GM10847 (cell line): ENCODE measurements around the gene LGI4.

Experiments used
- POLR2A ChIP-seq: IDR thresholded peaks from 2 replicates; pipeline ENCODE4 v1.6.1; 2011; ENCODE audit not compliant: insufficient read length; ENCODE audit errors: extremely low read depth

LGI4 gene

DNA sequence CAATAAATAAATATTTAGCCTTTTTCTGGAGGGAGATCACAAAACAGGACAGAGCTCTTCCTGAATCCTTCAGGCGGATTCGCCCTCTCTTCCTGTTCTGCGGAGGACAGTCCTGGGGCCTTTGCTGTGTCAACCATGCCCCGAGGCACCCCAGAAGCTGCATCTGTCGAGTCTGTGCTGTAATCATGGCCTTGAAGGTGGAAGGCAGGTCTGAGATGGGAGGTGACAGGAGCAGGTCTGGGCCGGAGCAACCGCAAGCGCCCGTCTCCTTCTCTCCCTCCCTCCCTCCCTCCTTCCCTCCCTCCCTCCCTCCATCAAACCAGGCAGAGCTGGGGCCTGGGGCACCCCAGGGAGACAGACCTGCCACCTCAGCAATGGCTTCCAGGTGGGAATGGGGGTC, 23.9 kb downstream of the LGI4 start:
- TF ChIP-seq POLR2A, result no peak

DNA sequence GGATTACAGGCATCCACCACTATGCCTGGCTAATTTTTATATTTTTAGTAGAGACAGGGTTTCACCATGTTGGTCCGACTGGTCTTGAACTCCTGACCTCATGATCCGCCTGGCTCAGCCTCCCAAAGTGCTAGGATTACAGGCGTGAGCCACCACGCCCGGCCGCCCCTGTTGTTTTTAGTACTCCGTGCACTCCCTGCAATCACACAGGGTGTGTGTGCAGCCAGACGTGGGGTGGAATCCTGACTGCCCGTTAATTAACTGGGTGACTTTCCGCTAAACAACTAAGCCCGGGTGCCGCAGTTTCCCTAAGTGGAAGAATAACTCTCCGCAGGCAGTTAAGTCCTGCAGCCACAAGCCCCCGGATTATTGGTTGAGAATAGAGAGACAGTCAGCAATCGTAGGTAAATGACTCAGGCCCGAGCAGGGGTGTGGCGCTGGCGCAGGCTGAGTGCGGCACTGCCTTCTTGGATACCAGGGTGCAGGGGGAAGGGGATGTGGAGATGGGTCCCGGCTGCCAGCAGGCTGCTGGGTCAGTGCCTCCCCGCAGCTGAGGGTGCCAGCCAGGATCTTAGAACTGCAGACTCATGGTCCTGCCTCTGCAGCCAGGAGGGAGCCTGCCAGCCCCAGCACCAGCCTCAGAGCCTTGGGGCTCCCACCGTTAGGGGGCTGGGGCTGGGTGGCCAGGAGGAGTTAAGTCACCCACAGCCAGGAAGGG, 25.3 kb downstream of the LGI4 start:
- no peak for TF ChIP-seq POLR2A

DNA sequence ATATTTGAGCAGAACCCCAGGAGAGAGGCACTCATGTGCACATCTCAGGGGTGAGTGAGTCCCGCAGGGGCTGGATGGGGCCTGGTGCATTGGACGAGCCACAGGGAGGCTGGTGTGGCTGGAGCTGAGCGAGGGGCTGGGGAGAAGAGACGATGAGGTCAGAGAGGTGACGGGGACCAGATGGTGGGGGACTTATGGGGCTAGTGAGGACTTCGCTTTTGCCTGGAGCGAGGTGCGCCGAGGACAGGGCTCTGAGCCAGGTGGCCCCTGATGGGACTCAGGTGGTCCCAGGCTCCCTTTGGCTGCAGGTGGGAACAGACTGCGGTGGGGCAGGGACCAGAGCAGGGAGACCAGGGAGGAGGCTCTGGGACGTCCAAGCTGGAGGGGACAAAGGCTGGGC, 26.1 kb downstream of the LGI4 start:
- no peak for TF ChIP-seq POLR2A

DNA sequence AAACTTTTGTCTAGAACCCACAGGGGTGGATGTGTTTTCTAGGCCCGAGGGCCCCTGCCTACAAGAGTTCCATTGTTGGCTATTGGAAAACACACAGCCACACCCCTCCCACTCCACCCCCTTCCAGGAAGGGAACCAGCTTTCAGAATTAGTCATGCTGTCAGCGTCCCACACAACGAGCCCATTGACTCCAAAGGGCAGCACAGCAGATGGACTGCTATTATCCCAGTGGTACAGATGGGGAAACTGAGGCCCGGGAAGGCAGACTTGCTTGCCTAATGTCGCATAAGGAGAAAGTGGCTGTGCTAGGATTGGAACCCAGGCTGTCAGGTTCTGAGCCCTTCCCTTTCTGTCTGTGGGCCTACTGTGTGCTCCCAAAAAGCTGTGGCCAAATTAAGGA, 27.3 kb downstream of the LGI4 start:
- TF ChIP-seq POLR2A, result no peak

DNA sequence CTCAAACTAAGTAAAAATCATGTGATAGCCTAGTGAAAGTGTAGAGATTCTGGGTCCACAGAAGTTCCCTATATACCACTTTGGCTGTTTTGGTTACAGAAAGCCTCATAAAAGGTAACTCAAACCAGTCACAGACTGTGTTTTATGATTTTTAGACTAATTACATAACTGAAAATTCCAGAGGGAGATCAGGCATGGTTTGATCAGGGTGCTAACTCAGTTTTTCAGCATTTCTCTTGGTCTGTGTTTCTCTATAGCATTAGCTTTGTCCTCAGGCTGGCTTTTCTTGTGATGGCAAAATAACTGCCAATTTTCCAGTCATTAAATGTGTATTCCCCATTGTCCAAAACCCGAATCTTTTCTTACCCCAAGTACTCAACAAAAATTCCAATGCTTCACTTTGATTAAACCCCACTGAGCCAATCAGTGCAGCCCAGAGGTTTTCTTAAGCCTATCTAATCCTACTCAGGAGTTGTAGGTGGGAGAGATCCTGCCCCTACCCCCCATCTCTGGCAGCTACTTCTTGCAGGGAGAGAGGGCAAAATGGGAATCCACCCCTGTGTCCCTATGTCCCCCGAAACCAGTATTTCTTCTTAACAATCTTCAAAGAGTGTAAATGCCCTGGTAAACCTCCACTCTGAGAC, 27.8 kb downstream of the LGI4 start:
- no peak for TF ChIP-seq POLR2A

DNA sequence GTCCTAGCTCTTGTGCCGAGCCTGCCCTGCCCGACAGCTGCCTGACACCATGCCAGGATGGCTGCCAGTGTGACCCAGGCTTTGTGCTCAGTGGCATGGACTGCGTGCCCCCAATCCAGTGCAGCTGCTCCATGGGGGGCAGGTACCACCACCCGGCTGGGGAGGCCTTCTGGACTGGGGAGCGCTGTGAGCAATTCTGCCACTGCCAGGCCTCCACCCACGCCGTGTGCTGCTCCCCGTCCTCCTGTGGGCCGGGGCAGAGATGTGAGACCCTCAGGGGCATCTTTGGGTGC, 28.6 kb downstream of the LGI4 start:
- no peak for TF ChIP-seq POLR2A

DNA sequence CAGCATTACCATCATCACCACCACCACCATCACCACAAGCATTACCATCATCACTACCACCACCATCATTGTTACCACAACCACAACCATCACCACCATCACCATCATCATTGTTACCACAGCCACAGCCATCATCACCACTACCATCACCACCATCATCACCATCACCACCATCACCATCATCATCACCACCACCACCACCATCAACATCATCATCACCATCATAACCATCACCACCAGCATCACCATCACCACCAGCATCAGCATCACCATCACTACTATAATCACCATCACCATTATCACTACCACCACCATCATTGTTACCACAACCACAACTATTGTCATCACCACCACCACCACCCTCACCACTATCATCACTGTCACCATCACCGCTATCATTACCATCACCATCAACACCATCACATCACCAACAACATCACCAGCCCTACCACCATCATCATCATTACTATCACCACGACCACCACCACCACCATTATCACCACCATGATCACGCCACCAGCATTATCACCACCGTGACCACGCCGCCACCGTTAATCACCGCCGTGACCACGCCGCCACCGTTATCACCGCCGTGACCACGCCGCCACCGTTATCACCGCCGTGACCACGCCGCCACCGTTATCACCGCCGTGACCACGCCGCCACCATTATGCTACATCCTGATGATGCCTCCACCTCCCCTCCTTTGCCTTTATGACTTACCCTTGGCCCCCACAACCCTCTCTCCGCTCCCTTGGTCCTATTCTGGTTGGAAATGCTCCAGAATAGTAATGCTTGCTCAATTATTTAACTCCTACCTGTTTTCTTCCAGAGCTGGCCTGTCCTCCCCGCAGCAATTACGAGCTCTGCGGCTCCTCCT, 29.2 kb downstream of the LGI4 start:
- no peak for TF ChIP-seq POLR2A

- TF ChIP-seq POLR2A, result no peak
Measured at GRCh38 chr19:35105047-35105410, 29.8 kb downstream of the LGI4 start.

- no peak for TF ChIP-seq POLR2A
Measured at GRCh38 chr19:35104361-35104760, 30.5 kb downstream of the LGI4 start.

GRCh38 chr19:35100588-35101533, 34.0 kb downstream of the LGI4 start:
- TF ChIP-seq POLR2A, result no peak

GRCh38 chr19:35099897-35100275, 35.0 kb downstream of the LGI4 start:
- no peak for TF ChIP-seq POLR2A

- no peak for TF ChIP-seq POLR2A
Measured at GRCh38 chr19:35099155-35099896, 35.5 kb downstream of the LGI4 start.

DNA sequence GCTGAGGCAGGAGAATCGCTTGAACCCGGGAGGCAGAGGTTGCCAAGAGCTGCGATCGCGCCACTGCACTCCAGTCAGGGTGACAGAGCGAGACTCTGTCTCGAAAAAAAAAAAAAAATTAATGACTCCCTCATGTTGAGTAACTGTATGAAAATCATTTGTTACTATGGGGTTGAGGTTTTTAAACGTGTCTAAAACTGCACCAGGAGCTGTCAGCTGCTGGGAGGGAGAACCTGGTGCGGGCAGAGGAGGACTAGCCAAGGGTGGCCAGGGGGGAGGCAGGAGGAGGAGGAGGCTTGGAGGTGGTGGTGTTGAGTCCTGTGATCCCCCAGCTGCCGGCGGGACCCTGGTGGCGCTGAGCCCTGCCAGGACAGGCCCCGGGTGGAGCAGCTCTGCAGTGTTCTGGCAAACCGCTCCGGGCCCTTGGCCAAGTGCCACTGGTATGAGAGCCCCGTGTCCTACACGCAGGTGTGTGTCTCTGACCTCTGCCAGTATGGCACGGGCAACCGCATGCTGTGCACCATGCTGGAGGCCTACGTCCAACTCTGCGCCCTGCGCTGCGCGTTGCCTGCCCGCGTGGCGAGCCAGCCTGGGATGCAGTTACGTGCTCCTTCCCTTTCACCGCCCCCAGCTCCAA, 36.3 kb downstream of the LGI4 start:
- no peak for TF ChIP-seq POLR2A
